Measurements from ENCODE around the gene LZTFL1. TPM values are rescaled to one million over a fixed set of nuclear protein-coding genes. Genes with fewer than 3 reads are reported as not detected.

Gene LZTFL1
- total RNA-seq, 1 experiment from 2014 or later, result 10.6 TPM

- Histone ChIP-seq H3K27me3 (replicated peaks; ENCODE audit: insufficient read depth, low read depth, low read length, poor library complexity) (no peaks in the 10 kb centered on the region), H3K4me3 (ENCODE audit: low read depth, low read length, poor library complexity, severe bottlenecking) (no peak overlapping the region), H3K4me1 (ENCODE audit: insufficient read depth, low read length, poor library complexity, severe bottlenecking) (no peaks in the 10 kb centered on the region), H3K36me3 (ENCODE audit: insufficient read depth, low read length, poor library complexity, severe bottlenecking) (no peaks in the 10 kb centered on the region), H3K27ac (ENCODE audit: low read depth, low read length, poor library complexity, severe bottlenecking) (no peak overlapping the region), H3K9me3 (ENCODE audit: low read depth, low read length, poor library complexity, severe bottlenecking) (no peaks in the 10 kb centered on the region)
- BruUV-seq (replicated peaks), result no TSS peak
- intact Hi-C loops (cut with micrococcal nuclease; ENCODE audit: unreplicated experiment), result no loop called here
- POLR2A ChIA-PET (ENCODE audit: low non-redundant PET), result no interaction called here
- no peak for DNase-seq (ENCODE audit: low spot score)
- TF ChIP-seq, protein P1, sequence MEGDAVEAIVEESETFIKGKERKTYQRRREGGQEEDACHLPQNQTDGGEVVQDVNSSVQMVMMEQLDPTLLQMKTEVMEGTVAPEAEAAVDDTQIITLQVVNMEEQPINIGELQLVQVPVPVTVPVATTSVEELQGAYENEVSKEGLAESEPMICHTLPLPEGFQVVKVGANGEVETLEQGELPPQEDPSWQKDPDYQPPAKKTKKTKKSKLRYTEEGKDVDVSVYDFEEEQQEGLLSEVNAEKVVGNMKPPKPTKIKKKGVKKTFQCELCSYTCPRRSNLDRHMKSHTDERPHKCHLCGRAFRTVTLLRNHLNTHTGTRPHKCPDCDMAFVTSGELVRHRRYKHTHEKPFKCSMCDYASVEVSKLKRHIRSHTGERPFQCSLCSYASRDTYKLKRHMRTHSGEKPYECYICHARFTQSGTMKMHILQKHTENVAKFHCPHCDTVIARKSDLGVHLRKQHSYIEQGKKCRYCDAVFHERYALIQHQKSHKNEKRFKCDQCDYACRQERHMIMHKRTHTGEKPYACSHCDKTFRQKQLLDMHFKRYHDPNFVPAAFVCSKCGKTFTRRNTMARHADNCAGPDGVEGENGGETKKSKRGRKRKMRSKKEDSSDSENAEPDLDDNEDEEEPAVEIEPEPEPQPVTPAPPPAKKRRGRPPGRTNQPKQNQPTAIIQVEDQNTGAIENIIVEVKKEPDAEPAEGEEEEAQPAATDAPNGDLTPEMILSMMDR (conservative IDR thresholded peaks at IDR 0.05; ENCODE audit: low read depth, low read length), result no peak
- TF ChIP-seq EZH2 (IDR thresholded peaks at IDR 0.05; ENCODE audit: borderline replicate concordance, low read depth, low read length, poor library complexity, severe bottlenecking), result no peak
- CTCF ChIA-PET, result no interaction called here
Observed at GRCh38 chr3:45787551-45787950, 54.4 kb downstream of the LZTFL1 start.

DNA sequence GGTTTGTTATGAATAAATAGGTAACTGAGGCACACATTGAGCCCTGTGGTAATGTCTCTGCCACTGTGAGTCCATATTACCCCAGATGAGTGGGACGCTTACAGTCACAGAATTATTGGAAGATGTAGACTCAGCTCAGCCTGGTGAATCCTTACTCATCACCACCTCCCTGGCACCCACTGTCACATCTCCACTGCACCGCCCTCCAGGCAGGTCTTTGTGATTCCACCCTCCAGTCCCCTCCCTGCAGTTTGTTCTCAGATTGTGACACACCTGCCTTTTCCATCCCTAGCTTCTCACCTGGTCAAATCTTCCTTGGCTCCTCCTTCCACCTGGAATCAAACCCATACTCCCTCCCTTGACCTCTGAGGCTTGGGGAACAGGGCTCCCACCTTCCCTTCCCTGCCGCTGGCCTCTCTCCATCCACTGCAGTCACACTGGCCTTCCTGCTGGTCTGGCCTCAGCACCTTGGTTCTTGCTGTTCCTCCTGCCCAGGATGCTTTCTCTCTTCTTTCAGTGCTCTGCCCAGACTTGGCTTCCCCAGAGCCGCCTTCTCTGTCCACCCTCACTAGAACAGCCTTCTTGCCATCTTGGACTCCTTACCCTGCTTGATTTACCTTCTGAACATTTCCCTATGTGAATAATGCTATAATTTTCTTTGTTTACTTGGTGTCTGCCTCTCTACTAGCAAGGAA lies 55.0 kb downstream of the LZTFL1 start:
- intact Hi-C loops (cut with micrococcal nuclease; ENCODE audit: unreplicated experiment), result no loop called here
- TF ChIP-seq, protein P1 (conservative IDR thresholded peaks at IDR 0.05; ENCODE audit: low read depth, low read length), result no peak
- TF ChIP-seq EZH2 (IDR thresholded peaks at IDR 0.05; ENCODE audit: borderline replicate concordance, low read depth, low read length, poor library complexity, severe bottlenecking), result no peak
- H3K27ac ChIP-seq (ENCODE audit: low read depth, low read length, poor library complexity, severe bottlenecking), result no peak overlapping the region
- no peaks in the 10 kb centered on the region for H3K27me3 ChIP-seq (replicated peaks; ENCODE audit: insufficient read depth, low read depth, low read length, poor library complexity)
- ChIA-PET POLR2A (ENCODE audit: low non-redundant PET) (no interaction called here), CTCF (no interaction called here)
- no peaks in the 10 kb centered on the region for H3K36me3 ChIP-seq (ENCODE audit: insufficient read depth, low read length, poor library complexity, severe bottlenecking)
- H3K4me3 ChIP-seq (ENCODE audit: low read depth, low read length, poor library complexity, severe bottlenecking), result no peak overlapping the region
- no TSS peak for BruUV-seq (replicated peaks)
- H3K9me3 ChIP-seq (ENCODE audit: low read depth, low read length, poor library complexity, severe bottlenecking), result no peaks in the 10 kb centered on the region
- no peaks in the 10 kb centered on the region for H3K4me1 ChIP-seq (ENCODE audit: insufficient read depth, low read length, poor library complexity, severe bottlenecking)
- DNase-seq (ENCODE audit: low spot score), result no peak

DNA sequence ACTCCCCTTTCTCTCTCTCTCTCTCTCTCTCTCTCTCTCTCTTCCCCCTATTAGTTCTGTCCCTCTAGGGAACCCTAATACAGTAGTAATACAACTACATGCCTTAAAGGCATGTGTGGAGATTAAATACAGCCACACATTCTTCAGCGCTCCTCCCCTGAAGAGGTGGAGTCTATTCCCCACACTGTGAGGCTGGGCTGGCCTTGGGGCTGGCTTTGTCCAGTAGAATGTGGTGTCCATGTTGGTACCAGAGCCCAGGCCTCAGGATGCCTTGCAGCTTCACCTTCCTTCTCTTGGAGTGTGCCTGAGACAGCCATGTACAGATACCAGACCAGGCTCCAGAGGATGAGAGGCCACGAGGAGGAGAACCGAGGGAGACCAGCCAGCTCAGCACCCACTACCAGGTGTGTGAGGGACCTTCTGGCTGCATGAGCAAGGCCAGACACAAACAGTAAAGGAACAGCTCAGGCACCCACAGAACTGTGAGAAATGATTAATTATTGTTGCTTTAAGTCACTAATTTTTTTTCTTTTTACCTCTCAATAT lies 56.2 kb downstream of the LZTFL1 start:
- intact Hi-C loops (cut with micrococcal nuclease; ENCODE audit: unreplicated experiment), result no loop called here
- Histone ChIP-seq H3K27me3 (replicated peaks; ENCODE audit: insufficient read depth, low read depth, low read length, poor library complexity) (no peaks in the 10 kb centered on the region), H3K4me1 (ENCODE audit: insufficient read depth, low read length, poor library complexity, severe bottlenecking) (no peaks in the 10 kb centered on the region), H3K9me3 (ENCODE audit: low read depth, low read length, poor library complexity, severe bottlenecking) (no peaks in the 10 kb centered on the region), H3K4me3 (ENCODE audit: low read depth, low read length, poor library complexity, severe bottlenecking) (no peak overlapping the region), H3K27ac (ENCODE audit: low read depth, low read length, poor library complexity, severe bottlenecking) (no peak overlapping the region), H3K36me3 (ENCODE audit: insufficient read depth, low read length, poor library complexity, severe bottlenecking) (no peaks in the 10 kb centered on the region)
- ChIA-PET CTCF (no interaction called here), POLR2A (ENCODE audit: low non-redundant PET) (no interaction called here)
- no TSS peak for BruUV-seq (replicated peaks)
- no peak for DNase-seq (ENCODE audit: low spot score)
- no peak for TF ChIP-seq EZH2 (IDR thresholded peaks at IDR 0.05; ENCODE audit: borderline replicate concordance, low read depth, low read length, poor library complexity, severe bottlenecking)
- TF ChIP-seq, protein P1 (conservative IDR thresholded peaks at IDR 0.05; ENCODE audit: low read depth, low read length), result no peak
